ENCODE measurements around the gene SP3. TPM values are rescaled to one million over a fixed set of nuclear protein-coding genes. Genes with fewer than 3 reads are reported as not detected.

SP3 gene
- total RNA-seq, 1 experiment from 2014 or later: 73.8 TPM

GRCh38 chr2:173858291-173858731 is 106.9 kb downstream of the SP3 start:
- ChIA-PET POLR2A (no interaction called here), CTCF (no interaction called here)
- no peak overlapping the region for H3K27ac Mint-ChIP-seq (ENCODE audit: low read depth, unreplicated experiment)
- H3K4me3 Mint-ChIP-seq (ENCODE audit: unreplicated experiment): no peak overlapping the region
- no peak for DNase-seq (ENCODE audit: unreplicated experiment)
- H3K27me3 Mint-ChIP-seq (ENCODE audit: insufficient read depth, unreplicated experiment): peaks cover 29% of the 10 kb centered on the region
- peaks cover 12% of the 10 kb centered on the region for H3K4me1 Mint-ChIP-seq (ENCODE audit: insufficient read depth, unreplicated experiment)
- no peak for TF ChIP-seq CTCF (IDR thresholded peaks at IDR 0.05; ENCODE audit: unreplicated experiment)
- no peaks in the 10 kb centered on the region for H3K36me3 Mint-ChIP-seq (ENCODE audit: insufficient read depth, unreplicated experiment)
- H3K9me3 Mint-ChIP-seq (ENCODE audit: unreplicated experiment): no peaks in the 10 kb centered on the region
- intact Hi-C loops (cut with micrococcal nuclease): no loop called here
- no TSS peak for BruUV-seq (replicated peaks)

Measured in MCF 10A (cell line).